Fibroblast of skin of left quadriceps (primary cell): ENCODE results near the gene GRID1.
A peak's percentile ranks its signal among the peaks of the same experiment; 100 is the strongest.

ENCODE experiments used
- DNase-seq, 2 experiments: peaks; one replicate each; pipeline ENCODE4 v3.0.0-alpha.2; 2013; ENCODE audit warnings: low read depth in 2 of 2

Gene GRID1

DNA sequence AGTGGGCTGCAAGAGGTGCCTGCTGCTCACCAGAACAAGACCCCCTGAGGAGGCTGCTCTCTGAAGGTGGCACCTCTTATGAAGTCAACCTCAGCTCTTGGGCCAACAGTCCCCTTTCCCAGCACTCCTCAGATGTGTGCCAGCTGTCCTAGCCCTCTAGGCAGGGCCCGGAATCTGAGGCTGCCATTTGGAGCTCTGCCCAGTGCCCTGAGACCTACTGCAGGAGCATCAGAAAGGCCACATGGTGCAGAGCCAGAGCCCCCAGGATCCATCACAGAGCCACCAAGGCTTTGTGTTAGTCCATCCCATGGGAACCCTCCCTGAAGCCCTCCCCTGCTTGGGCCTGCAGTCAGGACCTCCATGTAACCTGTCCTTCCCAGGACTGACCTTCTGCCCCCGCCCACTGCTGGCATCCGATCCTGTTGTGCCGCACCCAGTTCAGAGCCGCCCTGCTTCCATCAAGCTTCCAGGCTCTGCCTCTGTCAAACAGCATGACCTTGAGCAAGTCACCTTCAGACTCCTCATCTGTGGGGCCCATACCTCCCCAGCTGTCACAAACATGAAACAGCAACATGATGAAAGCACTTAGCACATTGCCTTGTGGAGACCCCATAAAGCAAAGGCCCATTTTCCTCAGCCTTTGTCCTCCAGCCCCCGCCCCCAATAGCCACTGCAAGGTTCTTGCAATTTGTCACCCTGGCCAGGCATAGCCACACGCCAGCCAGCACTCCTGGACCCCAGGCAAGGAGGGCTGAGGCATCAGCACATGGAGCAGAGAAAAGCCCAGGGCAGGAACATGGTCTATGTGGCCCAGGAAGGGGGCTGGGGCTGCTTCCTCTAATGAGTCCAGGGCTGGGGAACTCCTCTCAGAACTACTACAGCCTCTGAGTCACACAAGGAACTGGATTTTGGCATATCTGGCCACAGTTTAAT, 51.7 kb downstream of the GRID1 start:
- no peak for DNase-seq

DNA sequence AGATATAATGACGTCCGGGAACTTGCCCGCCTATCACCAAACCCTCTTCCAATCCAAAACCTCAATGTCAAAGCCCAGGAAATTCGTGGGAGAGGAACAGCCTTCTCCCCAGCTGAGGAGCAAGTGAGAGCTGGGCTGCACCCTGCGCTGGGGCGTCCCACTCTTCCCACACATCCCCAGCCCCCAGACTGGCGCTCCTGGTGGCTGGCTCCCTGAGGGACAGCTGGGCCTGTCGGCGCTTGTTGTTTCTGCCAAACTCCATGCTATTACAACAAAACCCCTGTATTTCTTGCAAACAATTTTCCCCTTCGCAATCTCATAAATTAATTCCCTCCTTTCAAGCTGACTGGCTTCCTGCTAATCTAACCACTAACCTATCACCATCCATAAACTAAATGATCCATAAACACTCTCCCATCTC, 53.0 kb downstream of the GRID1 start:
- no peak for DNase-seq

DNA sequence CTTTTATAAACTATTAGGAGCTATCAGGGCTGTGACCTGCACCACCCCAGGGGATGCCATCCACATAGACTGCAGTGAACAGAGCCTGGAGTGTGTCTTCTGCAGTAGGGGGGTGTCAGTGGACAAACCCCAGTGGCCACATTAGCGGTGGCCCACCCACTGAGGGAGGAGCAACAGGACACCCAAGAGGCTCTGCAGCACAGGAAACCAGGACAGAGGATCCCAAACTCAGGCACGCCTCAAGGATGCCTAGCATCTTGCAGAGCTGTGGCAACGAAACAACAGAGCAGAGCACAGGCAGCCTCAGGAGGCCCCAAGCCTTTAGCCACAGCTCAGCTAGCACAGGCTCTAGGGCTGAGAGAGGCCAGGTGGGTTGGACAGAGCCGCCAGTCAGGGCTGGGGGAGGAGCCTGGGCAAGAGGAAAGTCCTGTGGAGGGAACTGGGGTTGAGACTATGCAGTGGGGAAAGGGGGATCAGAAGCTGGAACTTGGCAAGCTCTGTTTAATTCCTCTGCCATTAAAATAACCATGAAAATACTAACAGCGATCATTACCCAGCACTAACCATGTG, 53.8 kb downstream of the GRID1 start:
- DNase-seq, result no peak

DNA sequence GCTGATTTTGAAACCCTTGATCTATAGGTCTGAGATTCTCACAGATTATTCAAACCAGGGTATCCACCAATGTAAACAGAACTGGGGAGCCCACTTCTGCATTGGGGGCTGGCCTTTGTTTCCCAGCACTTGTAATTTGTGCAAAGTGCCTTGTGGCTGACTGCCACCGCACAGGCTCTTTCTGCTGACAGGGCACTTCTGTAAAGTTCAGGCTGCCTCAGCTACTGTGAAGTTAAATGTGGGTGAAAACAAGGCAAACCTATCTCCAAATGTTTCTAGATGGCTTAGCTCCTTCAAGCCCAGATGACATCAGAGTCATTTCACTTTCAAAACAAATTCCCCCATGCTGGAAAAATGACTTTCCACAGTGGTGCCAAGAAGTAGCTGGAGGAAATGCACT, 54.7 kb downstream of the GRID1 start:
- DNase-seq, result no peak

DNA sequence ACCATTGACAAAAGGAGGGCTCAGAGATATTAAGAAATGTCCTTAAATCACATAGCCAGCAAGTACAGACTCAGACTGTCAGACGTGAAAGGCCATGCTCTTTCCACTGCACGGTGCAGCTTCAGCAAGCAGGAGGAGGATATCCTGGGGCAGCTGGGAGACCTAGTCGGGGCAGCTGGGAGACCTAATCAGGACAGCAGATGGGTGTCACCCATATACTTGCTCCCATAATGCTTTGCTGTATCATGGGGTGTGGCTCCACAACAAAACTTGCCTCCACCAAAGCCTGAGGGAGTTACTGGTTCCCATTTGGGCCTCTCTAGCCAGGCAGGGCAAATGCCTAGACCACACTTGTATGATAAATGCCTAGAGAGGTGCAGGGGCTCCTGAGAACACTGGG, 55.4 kb downstream of the GRID1 start:
- DNase-seq, result no peak

DNA sequence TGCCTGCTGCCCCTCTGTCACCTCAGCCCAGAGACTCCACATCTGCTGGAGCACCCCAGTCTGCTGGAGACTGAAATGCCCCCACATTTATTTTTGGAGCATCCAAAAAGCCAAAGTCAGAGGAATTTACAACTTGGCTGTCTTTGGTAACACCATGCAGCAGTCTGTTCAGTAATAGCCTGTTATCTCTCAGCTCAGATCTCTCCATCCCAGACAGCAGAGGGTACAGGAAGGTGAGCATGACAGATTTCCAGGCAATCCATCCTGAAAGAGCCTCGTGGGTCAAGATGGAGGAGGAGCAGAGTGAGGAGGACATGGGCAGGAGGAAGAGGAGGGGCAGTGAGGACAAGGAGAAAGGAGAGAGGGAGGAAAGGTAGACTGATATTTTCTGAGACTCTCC, 55.9 kb downstream of the GRID1 start:
- DNase-seq, result no peak

DNA sequence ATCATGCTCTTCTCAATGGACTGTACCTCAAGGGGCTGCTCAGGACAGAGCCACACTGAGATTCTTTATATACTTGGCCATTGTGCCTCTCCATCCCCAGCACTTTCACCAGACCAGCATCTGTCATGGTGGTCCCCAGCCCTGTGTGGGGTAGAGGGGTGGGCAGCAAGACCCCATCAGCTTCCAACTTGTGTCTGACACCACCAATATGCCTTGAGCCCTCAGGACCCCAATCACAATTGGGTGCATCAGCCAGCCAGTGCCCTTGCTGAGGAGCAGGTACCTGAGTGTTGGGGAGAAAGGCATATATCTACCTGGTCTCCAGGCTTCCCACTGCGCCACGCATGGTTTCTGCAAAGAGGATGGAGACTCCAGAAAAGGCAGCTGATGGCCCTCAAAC, 56.3 kb downstream of the GRID1 start:
- no peak for DNase-seq

DNA sequence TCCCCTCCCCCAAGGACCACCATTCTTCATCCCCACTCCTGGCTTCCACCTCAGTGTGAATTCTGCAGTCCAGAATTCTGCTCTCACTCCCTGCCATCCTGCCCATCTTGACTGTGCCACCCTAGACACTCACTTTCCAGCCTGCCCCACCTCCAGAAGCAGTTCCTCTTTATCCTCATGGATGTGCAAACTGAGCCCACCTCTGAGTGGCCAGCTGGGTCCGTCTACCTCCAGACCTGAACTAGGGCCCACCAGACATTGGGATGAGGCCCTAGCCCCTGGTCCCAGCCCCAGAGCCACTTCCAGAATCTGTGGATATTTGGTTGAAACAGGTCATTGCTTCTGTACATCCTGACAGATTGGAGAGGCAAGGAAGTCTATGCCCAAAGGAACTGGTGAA, 58.5 kb downstream of the GRID1 start:
- no peak for DNase-seq

DNA sequence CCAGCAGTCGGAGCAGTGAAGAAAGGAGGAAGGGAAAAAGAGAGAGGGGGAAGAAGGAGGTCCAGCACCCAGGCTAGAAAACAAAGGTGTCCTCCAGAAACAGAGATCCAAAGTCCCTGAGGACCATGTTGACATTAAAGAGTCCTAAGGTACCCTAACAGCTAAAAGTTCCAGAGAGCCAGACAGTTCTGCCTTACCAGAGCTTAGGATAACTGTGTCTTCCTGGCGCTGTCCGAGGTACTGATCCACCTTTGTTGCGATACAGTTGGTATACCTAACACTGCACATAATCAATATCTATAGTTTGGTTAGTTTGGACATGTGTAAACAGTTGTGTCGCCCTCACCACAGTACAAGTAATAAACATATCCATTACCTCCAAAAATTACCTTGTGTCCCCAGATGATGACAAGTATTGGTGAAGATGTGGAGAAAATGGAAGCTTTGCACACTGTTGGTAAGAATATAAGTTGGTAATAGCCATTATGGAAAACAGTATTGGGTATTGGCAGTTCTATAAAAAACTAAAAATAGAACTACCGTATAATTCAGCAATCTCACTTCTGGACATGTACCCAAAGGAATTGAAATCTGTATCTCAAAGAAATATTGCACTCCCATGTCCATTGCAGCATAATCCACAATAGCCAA, 59.8 kb downstream of the GRID1 start:
- DNase-seq, result peak in 1 of 2 experiments; percentile 0

DNA sequence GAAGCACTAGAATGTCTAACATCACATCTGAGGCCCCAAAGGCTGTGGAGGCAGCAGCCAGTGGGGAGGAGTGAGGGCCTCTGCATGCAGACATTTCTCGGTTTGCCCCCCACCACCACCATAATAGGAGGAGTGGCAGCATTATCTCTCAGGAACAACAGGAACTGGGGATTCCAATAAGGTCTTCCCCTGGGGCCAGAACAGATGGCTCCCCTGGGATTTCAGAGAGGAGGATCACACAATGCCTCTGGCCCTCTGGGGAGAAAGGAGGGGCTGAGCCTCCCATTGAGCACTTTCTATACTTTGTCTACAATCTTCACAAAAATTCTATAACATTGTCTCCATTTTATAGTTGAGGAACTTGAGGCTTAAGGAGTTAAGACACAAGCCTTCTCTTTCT, 61.1 kb downstream of the GRID1 start:
- no peak for DNase-seq

DNA sequence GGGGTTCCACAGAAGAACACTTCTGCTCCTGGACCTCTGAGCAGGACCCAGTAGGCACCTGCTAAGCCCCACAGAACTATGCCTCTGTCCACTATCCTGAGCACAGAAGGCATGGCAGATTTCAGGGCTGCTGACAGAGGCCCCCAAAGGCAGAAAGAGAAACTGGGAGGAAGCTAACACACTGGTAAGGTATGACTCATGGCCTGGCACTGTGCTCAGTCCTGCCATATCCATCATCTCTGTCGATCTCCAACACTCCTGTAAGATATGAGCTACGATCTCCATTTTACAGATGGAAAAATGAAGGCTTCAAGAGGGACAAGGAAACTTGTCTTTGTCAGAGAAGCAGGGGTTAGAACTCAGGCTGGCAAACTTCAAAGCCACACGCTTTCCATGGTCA, 62.2 kb downstream of the GRID1 start:
- DNase-seq, result no peak

DNA sequence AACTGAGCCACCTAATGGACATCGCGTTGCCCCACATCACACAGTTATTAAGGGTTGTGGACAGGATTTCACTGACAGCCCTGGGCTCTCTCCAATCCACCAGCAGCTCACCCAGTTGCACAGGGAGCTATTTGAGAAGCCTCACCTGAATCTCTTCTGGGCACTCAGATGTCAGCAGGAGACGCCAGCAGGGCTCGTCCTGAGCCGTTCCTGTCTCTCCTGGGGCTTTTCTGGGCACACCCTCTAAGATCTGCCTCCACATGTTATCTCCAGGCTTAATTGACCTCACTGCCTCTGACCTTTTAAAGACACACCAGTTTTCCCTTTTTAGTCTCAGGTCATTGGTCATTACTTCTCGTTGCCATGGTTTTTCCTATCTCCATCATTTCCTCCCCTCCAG, 63.0 kb downstream of the GRID1 start:
- no peak for DNase-seq

DNA sequence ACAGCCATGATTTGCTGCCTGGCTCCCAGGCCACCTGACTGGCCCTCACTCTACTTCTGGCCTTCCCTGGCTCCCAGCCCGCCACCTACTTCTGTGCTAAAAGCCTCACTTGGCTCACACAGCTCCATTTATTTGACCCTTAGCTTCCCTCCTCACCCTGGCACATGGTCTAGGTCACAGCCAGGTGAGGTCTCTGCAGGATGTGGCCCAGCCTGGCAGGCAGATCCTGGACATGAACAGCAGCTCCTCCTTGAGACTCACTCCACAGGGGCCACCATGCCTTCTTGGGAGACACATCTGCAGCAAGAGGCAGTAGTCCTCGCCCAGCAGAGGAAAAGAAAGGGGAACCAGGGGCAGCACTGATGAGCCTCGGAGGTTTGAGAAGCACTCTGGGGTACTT, 64.6 kb downstream of the GRID1 start:
- no peak for DNase-seq

DNA sequence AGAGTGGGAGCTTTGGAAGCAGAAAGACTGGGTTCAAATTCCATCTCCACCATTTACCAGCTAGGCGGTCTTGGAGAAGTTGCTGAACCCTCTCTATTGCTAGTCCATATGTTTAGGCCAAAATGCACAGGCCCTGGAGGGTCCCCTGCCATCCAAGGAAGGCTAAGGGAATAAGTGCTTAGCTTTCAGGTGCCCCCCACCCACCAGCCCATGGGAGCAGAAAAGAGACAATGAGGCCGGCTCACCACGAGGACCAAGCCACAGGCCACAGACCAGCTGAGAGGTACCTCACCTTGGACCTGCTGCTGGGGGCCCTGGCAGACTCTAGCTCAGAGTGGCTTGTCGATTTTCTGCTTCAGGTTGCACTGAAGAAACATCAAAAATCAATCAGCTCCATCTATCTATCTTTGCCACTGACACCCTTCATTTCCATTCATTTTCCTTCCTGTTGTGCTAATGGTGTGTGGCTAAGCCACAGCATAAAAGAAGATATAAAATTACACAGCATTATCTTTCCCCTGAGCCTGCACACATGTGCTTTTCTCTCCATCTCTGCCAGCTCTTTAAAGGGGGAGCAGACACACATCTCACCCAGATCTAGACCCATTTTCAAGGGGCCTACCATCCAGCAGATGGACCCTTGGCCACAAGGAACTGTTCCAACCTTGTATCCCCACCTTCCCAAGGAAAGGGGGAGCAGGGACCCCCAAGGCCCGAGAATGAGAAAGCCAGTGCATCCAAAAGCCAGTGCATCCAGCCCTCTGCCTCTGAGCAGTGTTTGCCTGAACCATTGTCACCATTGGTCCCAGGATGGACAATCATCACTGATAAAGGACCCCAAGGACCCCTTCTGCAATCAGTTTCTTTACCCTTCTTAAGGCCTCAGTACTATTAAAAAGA, 65.4 kb downstream of the GRID1 start:
- DNase-seq, result no peak

DNA sequence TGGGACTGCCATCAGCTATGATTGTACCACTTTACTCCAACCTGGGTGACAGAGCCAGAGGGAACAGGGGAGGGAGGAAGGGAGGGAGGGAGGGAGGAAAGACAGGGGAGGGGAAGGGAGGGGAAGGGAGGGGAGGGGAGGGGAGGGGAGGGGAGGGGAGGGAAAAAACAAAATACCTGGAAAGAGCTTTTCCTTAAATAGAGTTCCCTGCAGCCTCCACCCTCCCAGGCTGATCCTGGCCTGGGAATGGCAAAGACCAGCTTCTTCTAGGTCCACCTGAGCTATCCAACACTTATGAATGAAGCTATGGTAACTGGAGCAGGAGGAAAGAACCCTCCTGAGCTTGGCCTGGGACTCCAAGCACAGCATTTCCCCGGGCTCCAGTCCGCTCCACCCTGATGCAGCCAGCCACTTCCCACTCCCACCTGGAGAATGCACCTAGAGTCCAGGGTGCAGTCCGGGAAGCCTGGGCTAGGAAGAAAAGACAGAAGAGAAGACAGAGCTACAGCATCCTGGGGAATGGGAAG, 66.1 kb downstream of the GRID1 start:
- no peak for DNase-seq

DNA sequence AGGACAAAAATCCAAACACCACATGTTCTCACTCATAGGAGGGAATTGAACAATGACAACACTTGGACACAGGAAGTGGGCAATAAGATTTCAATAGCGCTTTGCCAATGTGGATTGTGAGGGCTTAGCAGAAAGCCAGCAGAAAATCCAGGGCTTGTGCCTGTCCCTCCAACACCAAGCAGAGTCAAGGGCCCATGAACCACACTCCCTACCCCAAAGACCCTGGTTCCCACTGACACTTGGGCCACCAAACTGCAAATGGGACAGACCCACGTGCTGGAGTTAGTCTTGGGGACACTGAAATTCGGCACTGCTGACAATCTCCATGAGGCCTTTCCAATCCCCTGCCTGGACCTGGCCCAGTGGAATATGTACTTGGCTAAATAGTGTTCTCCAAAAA, 67.0 kb downstream of the GRID1 start:
- DNase-seq, result no peak

DNA sequence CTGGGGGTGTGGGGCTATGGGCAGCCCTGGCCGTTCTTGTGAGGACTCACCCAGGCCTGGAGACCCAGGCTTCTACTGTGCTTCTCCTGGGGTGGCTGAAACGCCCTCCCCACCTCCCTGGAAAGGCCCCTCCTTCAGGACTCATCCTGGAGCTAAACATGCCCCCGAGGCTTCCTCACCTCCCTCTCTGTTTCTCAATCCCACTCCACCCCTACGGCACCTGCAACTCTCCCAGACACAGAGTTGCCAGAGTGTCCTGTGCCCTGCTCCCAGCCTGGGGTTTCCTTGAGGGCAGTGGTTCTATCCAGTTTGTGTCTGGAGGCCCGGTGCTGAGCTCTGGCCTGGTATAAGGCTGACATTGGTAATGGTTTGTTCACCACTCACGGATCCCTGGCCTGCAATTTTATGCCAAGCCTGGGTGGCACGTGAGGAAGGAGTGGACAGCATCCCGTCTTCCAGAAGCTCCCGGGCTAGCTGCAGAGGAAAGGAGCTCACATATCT, 68.0 kb downstream of the GRID1 start:
- DNase-seq, result no peak

DNA sequence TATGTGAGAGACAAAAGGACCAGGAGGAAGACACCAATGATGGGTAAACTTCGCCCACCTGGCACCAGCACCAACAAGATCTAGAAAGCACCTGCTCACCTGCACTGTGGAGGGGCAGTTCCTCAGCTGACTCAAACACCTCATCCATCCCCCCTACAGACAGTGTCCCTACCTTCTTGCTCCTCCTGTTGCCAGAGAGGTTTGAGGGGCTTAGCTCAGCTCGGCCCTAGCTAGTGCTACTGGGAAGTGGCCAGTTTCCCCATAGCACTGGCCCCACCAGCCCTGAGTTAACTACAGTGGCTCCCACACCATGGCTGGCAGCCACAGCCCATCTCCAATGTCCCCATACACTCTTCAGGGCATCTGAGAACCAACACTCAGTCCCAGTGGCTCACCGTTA, 70.8 kb downstream of the GRID1 start:
- no peak for DNase-seq

DNA sequence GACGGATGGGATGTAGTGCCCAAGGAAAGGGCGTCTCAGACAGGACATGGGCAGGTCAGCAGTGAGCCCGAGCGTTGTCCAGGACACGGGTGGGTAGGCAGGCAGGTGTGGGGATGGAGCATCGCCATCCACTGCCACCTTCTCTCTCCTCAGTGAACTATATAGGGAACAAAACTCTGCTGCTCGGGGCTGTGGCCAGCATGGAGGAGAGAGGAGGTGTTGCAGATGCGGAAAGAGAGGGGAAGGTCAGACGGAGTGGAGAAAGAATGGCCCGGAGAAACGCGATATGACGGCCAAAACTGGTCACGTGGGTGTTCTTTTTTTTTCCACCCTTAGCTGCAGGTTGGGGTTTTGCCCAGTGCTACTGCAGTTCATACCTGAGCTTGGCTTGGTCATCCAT, 71.2 kb downstream of the GRID1 start:
- DNase-seq, result no peak

DNA sequence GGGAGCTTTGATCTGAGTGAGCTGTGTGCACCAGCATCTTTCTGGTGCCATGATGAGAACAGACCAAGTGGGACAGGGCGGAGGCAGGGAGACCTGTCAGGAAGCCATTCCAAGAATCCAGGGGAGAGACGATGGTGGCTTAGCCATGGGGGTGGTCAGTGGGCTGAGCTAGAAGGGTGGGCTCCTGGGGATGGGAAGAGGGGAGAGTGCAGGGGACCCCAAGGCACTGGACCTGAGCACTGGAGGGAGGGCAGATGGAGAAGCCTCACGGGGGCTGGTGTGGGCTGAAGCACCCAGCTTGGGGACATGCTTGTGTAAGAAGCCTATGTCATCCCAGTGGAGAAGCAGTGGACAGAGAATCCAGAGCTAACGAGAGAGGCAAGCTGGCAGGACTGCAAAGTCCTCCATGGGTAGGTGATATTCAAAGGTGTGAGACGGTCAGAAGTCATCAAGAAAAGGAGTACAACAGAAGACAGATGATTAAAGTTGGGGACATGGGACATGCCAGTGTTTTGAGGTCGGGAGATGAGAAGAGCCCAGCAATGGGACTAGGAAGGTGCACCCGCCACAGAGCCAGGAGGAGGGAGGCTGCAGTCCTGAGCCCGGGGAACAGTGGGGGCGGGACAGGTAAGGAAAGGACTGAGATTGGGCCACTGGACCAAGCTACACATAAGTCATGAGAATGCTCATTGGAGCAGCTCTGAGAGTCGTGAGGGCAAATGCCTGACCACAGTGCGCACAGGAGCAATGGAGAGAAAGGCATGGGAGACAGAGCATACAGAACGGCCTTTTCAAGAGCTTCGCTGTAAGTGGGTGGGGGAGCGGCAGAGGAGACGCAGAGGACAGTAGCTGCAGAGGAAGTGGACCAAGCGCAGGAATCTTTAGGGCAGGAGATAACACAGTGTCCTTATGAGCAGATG, 72.0 kb downstream of the GRID1 start:
- DNase-seq, result no peak
